Stimulated activated CD8-positive, alpha-beta memory T cell treated with anti-CD3 and anti-CD28 coated beads, Interleukin-4, amount 100 ng/mL, for 48 hours (primary cell): ENCODE measurements around the gene KRTAP12-3.
"Not testable (repeated sequence)": the region's sequence is repeated elsewhere in the genome, so short reads cannot be mapped to it uniquely, and the experiment has no call there.

ENCODE experiments used
- DNase-seq: peaks from one replicate; pipeline ENCODE4 v3.0.0-alpha.2; 2020

The KRTAP12-3 gene

GRCh38 chr21:44627831-44628233 lies 29.9 kb upstream of the KRTAP12-3 start:
- DNase-seq = not testable (repeated sequence)

- no peak for DNase-seq
These were observed 28.9 kb upstream of the KRTAP12-3 start for GRCh38 chr21:44628707-44629391.

- DNase-seq = no peak
These were observed 27.3 kb upstream of the KRTAP12-3 start for GRCh38 chr21:44630440-44630839.

- no peak for DNase-seq
These were observed 25.7 kb upstream of the KRTAP12-3 start for GRCh38 chr21:44632067-44632466.

- DNase-seq = no peak
These were observed 21.3 kb upstream of the KRTAP12-3 start for GRCh38 chr21:44636209-44637017.

GRCh38 chr21:44637018-44637850 lies 20.5 kb upstream of the KRTAP12-3 start, which contains the start of gene KRTAP10-10:
Gene KRTAP10-10 (plus strand): TSS chr21:44637356. CDS start chr21:44637418, 62 bp downstream.
- DNase-seq = no peak

- not testable (repeated sequence) for DNase-seq
These were observed 19.8 kb upstream of the KRTAP12-3 start for GRCh38 chr21:44637851-44638348.

- DNase-seq = not testable (repeated sequence)
These were observed 19.0 kb upstream of the KRTAP12-3 start for GRCh38 chr21:44638506-44639330.

- DNase-seq = no peak
These were observed 18.4 kb upstream of the KRTAP12-3 start for GRCh38 chr21:44639331-44639655.

GRCh38 chr21:44640761-44641160 lies 17.0 kb upstream of the KRTAP12-3 start:
- DNase-seq = no peak

- no peak for DNase-seq
These were observed 13.9 kb upstream of the KRTAP12-3 start for GRCh38 chr21:44643741-44644310.

- no peak for DNase-seq
These were observed 12.9 kb upstream of the KRTAP12-3 start for GRCh38 chr21:44644878-44645277.

- not testable (repeated sequence) for DNase-seq
These were observed 11.1 kb upstream of the KRTAP12-3 start, which contains the start of gene KRTAP10-11 for GRCh38 chr21:44646366-44647221. Gene KRTAP10-11 (plus strand): TSS chr21:44646414. CDS start chr21:44646459, 45 bp downstream.

GRCh38 chr21:44647222-44647552 lies 10.5 kb upstream of the KRTAP12-3 start:
- no peak for DNase-seq

GRCh38 chr21:44648557-44649311 lies 9.0 kb upstream of the KRTAP12-3 start:
- no peak for DNase-seq

- no peak for DNase-seq
These were observed 8.1 kb upstream of the KRTAP12-3 start for GRCh38 chr21:44649521-44650100.

GRCh38 chr21:44650265-44650972 lies 7.3 kb upstream of the KRTAP12-3 start:
- DNase-seq = no peak

- no peak for DNase-seq
These were observed 6.6 kb upstream of the KRTAP12-3 start for GRCh38 chr21:44650973-44651675.
